DND-41 (cell line): ENCODE results near the gene SPDEF.

Experiments
- CTCF ChIP-seq: IDR thresholded peaks from 2 replicates; pipeline ENCODE4 v1.5.1; 2012; ENCODE audit warnings: borderline replicate concordance, low read length, moderate library complexity, mild to moderate bottlenecking; ENCODE audit not compliant: poor library complexity, severe bottlenecking; ENCODE audit errors: extremely low read depth
- EZH2 ChIP-seq: IDR thresholded peaks from 3 replicates; pipeline ENCODE4 v1.6.1; 2012; ENCODE audit warnings: borderline replicate concordance, low read depth, mild to moderate bottlenecking, moderate library complexity, low read length, inconsistent platforms; ENCODE audit not compliant: severe bottlenecking

DNA sequence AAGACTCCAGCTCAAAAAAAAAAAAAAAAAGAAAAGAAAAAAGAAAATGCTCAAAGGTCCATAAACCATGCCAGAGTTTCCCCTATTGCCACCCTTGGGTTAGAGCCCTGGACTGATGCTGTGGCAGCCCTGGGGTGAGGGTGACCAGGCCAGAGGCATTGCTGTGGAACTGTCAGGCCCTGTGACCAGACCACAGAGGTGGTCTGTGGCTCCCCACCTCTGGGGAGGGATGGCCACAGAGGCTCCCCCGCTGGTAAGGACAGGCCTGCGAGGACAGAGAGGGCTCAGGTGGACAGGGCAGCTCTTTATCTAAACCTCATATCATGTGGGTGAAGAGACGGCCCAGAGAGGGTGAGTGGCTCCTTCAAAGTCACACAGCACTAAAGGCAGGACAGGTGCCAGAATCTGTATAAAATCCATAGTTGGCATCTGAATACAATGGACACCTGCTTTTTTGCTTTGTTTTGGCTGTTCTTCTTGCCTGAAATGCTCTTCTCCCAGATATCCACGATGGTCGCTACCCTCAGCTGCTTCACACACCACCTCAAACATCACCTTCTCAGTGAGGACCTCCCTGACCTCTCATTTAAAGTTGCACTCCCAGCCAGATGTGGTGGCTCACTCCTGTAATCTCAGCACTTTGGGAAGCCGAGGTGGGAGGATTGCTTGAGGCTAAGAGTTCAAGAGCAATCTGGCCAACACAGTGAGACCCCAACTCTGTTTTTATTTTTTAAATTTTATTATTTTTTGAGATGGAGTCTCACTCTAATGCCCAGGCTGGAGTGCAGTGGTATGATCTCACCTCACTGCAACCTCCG is 22.5 kb upstream of the SPDEF start:
- no peak for TF ChIP-seq CTCF
- no peak for TF ChIP-seq EZH2
